Subcutaneous abdominal adipose tissue (tissue), 5 donors: Measurements from ENCODE around the gene CKAP5.
A peak's percentile ranks its signal among the peaks of the same experiment; 100 is the strongest.

Source experiments
- H3K27ac ChIP-seq: one replicate; pipeline ENCODE4 v1.7.0; 2013; ENCODE audit warnings: low read depth, mild to moderate bottlenecking, inconsistent platforms, low read length, moderate library complexity
- H3K27me3 ChIP-seq, 5 donors: one replicate each; pipeline ENCODE4 v1.7.0; 2013; ENCODE audit warnings: low read length in 5 of 5, inconsistent platforms in 1 of 5; ENCODE audit not compliant: control insufficient read depth in 5 of 5, insufficient read depth in 4 of 5
- H3K36me3 ChIP-seq, 5 donors: one replicate each; pipeline ENCODE4 v1.7.0; 2013; ENCODE audit warnings: low read length in 5 of 5; ENCODE audit not compliant: control insufficient read depth in 5 of 5, insufficient read depth in 5 of 5
- H3K4me1 ChIP-seq, 5 donors: one replicate each; pipeline ENCODE4 v1.7.0; 2013; ENCODE audit warnings: low read length in 5 of 5, mild to moderate bottlenecking in 3 of 5, moderate library complexity in 1 of 5; ENCODE audit not compliant: control insufficient read depth in 5 of 5, insufficient read depth in 5 of 5
- H3K4me3 ChIP-seq, 5 donors: one replicate each; pipeline ENCODE4 v1.7.0; 2013; ENCODE audit warnings: low read length in 5 of 5, low read depth in 1 of 5
- H3K9ac ChIP-seq, 5 donors: one replicate each; pipeline ENCODE4 v1.7.0; 2013; ENCODE audit warnings: low read length in 5 of 5, mild to moderate bottlenecking in 4 of 5, moderate library complexity in 3 of 5
- H3K9me3 ChIP-seq, 5 donors: one replicate each; pipeline ENCODE4 v1.7.0; 2013; ENCODE audit warnings: low read length in 5 of 5; ENCODE audit not compliant: control insufficient read depth in 5 of 5
- donor health status: healthy.
- donor health status: healthy.
- donor health status: healthy.
- donor health status: healthy.
- donor health status: healthy.

CKAP5 gene

DNA sequence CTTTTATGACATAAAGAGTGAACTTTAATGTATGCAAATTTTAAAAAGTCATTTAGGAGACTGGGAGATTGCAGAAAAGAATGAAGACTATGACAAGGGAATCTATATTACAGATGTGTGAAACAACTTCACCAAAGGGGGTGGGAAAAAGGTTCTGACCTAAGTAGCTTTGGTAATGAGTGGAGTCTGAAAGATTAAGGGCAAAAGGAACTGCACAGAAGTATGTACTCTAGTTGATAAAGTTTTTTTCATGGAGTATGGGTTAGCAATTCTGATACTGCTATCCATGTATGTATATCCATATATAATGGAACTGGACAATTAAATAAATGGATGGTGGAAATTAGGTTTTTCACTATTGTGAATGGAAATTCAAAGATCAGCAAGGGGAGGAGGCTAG lies 9.2 kb downstream of the CKAP5 start:
- Histone ChIP-seq H3K4me3 (no peak overlapping the region), H3K27me3 (no peaks in the 10 kb centered on the region), H3K9me3 (no peaks in the 10 kb centered on the region), H3K4me1 (no peaks in the 10 kb centered on the region), H3K36me3 (no peaks in the 10 kb centered on the region), H3K9ac (no peak overlapping the region), H3K27ac (no peak overlapping the region)

- Histone ChIP-seq H3K9ac (no peak overlapping the region), H3K36me3 (no peaks in the 10 kb centered on the region), H3K4me1 (no peaks in the 10 kb centered on the region), H3K4me3 (no peak overlapping the region), H3K9me3 (no peaks in the 10 kb centered on the region), H3K27ac (no peak overlapping the region), H3K27me3 (no peaks in the 10 kb centered on the region)
These were observed 9.6 kb downstream of the CKAP5 start for GRCh38 chr11:46836431-46836830.

GRCh38 chr11:46835897-46836296 lies 10.2 kb downstream of the CKAP5 start:
- no peaks in the 10 kb centered on the region for H3K4me1 ChIP-seq
- no peak overlapping the region for H3K9ac ChIP-seq
- no peak overlapping the region for H3K27ac ChIP-seq
- H3K36me3 ChIP-seq, result no peaks in the 10 kb centered on the region
- no peaks in the 10 kb centered on the region for H3K9me3 ChIP-seq
- no peaks in the 10 kb centered on the region for H3K27me3 ChIP-seq
- no peak overlapping the region for H3K4me3 ChIP-seq

GRCh38 chr11:46834821-46835220 lies 11.3 kb downstream of the CKAP5 start:
- Histone ChIP-seq H3K36me3 (no peaks in the 10 kb centered on the region), H3K4me1 (no peaks in the 10 kb centered on the region), H3K4me3 (no peak overlapping the region), H3K9ac (no peak overlapping the region), H3K27me3 (no peaks in the 10 kb centered on the region), H3K27ac (no peak overlapping the region), H3K9me3 (no peaks in the 10 kb centered on the region)

DNA sequence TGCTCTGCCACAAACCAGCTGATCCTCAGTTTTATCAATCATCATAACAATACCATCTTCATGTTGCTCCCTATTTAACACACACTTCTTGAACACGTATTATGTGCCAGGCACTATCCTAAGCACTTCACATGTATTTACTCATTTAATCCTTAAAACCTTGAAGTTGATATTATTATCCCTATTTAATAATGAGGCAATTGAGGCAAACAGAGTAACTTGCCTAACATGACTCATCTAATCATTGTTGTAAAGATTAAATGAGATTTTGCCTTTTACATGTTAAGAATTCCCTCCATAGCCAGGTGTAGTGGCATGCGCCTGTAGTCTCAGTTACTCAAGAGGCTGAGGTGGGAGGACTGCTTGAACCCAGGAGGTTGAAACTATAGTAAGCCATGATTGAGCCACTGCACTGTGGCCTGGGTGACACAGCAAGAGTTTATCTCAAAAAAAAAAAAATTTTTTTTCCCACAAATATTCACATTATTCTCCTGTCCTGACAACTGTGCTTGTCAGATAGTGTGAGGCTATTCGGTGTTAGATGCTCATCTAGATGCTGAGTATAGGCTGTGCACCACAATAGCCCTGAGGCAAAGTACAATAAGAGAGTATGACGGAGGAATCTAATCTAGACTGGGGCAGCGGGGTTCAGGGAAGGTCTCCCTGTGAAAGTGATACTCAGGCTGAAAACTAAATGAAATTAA lies 13.4 kb downstream of the CKAP5 start:
- Histone ChIP-seq H3K9ac (peak overlapping the region in 1 of 5 donors; percentile 6), H3K4me3 (no peak overlapping the region), H3K27me3 (no peaks in the 10 kb centered on the region), H3K4me1 (peaks cover 0 to 6% (median 0%) of the 10 kb centered on the region in 5 donors), H3K36me3 (no peaks in the 10 kb centered on the region), H3K9me3 (no peaks in the 10 kb centered on the region), H3K27ac (no peak overlapping the region)

- peaks cover 3 to 18% (median 15%) of the 10 kb centered on the region in 5 donors for H3K4me1 ChIP-seq
- H3K4me3 ChIP-seq, result no peak overlapping the region
- H3K9ac ChIP-seq, result no peak overlapping the region
- no peaks in the 10 kb centered on the region for H3K36me3 ChIP-seq
- H3K9me3 ChIP-seq, result no peaks in the 10 kb centered on the region
- no peaks in the 10 kb centered on the region for H3K27me3 ChIP-seq
- no peak overlapping the region for H3K27ac ChIP-seq
These were observed 18.1 kb downstream of the CKAP5 start for GRCh38 chr11:46827995-46828394.

DNA sequence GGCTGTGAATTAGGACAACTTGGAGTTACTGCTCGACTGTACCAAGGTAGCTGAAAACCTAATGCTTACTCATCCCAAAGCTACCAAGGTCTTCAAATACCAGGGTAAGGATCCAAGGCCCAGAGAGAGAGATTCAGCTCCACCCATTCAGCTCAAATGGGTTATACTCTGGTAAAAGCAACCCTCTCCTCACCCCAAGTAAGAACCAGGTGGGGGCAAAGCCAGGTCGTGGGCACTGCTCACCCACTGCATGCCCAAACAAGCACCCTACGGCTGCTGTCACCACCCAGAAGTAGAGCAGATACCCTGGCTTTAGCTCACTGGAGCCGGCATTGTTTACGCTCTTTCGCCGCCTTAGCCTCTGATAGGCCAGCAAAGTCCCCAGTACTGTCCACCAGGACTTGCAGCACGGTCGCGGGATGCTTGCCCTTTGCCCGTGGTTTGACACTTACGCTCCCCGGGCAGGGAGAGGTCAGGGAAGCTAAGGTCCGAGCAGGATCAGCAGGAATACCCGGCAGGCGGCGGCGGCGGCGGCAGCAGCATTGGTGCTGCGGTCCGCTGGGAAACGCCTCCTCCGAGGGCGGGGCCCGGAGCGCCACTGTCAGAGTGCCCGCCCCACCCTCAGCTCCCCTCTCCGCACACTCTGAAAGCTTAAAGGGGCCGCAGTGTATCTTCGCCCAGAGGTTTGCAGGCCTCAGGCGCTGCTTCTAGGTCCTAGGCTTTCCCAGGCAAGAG lies 19.6 kb downstream of the CKAP5 start:
- peak overlapping the region; percentile 38 to 84 (median 70) for H3K9ac ChIP-seq
- no peaks in the 10 kb centered on the region for H3K27me3 ChIP-seq
- no peaks in the 10 kb centered on the region for H3K36me3 ChIP-seq
- H3K4me1 ChIP-seq, result peaks cover 3 to 18% (median 15%) of the 10 kb centered on the region in 5 donors
- H3K9me3 ChIP-seq, result no peaks in the 10 kb centered on the region
- H3K27ac ChIP-seq, result peak overlapping the region; percentile 50
- peak overlapping the region; percentile 69 to 95 (median 89) for H3K4me3 ChIP-seq

GRCh38 chr11:46808799-46809431 lies 37.2 kb downstream of the CKAP5 start:
- H3K9ac ChIP-seq, result no peak overlapping the region
- H3K36me3 ChIP-seq, result peaks cover 22 to 40% (median 29%) of the 10 kb centered on the region in 5 donors

GRCh38 chr11:46801694-46802470 lies 44.2 kb downstream of the CKAP5 start:
- H3K9ac ChIP-seq, result no peak overlapping the region
- H3K9me3 ChIP-seq, result no peaks in the 10 kb centered on the region
- no peaks in the 10 kb centered on the region for H3K4me1 ChIP-seq
- no peak overlapping the region for H3K4me3 ChIP-seq
- H3K27me3 ChIP-seq, result no peaks in the 10 kb centered on the region
- H3K36me3 ChIP-seq, result peaks cover 25 to 43% (median 31%) of the 10 kb centered on the region in 5 donors
- H3K27ac ChIP-seq, result no peak overlapping the region

More at GRCh38 chr11:46808799-46809431, 37.2 kb downstream of the CKAP5 start:
- H3K27ac ChIP-seq, result no peak overlapping the region
- H3K4me3 ChIP-seq, result no peak overlapping the region
- H3K4me1 ChIP-seq, result no peaks in the 10 kb centered on the region
- no peaks in the 10 kb centered on the region for H3K9me3 ChIP-seq
- H3K27me3 ChIP-seq, result no peaks in the 10 kb centered on the region
